GM19455 (cell line): ENCODE results near the gene FAR1.

ENCODE experiments used
- ATAC-seq: cut with Tn5 transposase; IDR thresholded peaks from one replicate; pipeline ENCODE4 v1.9.1; 2021; ENCODE audit not compliant: unreplicated experiment

FAR1 gene

GRCh38 chr11:13669544-13670488 lies 1.3 kb downstream of the FAR1 start:
- ATAC-seq, result no peak

- ATAC-seq, result no peak
Measured at GRCh38 chr11:13672576-13673210, 4.2 kb downstream of the FAR1 start.

- no peak for ATAC-seq
Measured at GRCh38 chr11:13674799-13675509, 6.5 kb downstream of the FAR1 start.

GRCh38 chr11:13676576-13676975 lies 8.1 kb downstream of the FAR1 start:
- ATAC-seq, result no peak

- ATAC-seq, result no peak
Measured at GRCh38 chr11:13679768-13680167, 11.3 kb downstream of the FAR1 start.

GRCh38 chr11:13680501-13681264 lies 12.2 kb downstream of the FAR1 start:
- peak; percentile 81 for ATAC-seq

- no peak for ATAC-seq
Measured at GRCh38 chr11:13681446-13681845, 13.0 kb downstream of the FAR1 start.

GRCh38 chr11:13682212-13682611 lies 13.7 kb downstream of the FAR1 start:
- ATAC-seq, result no peak

- ATAC-seq, result no peak
Measured at GRCh38 chr11:13685461-13686108, 17.1 kb downstream of the FAR1 start.

GRCh38 chr11:13686776-13687175 lies 18.3 kb downstream of the FAR1 start:
- ATAC-seq, result no peak

GRCh38 chr11:13687271-13687670 lies 18.8 kb downstream of the FAR1 start:
- no peak for ATAC-seq

GRCh38 chr11:13691286-13691899 lies 22.9 kb downstream of the FAR1 start:
- ATAC-seq, result no peak

- ATAC-seq, result no peak
Measured at GRCh38 chr11:13692172-13692571, 23.7 kb downstream of the FAR1 start.

- no peak for ATAC-seq
Measured at GRCh38 chr11:13694115-13694514, 25.6 kb downstream of the FAR1 start.

- ATAC-seq, result no peak
Measured at GRCh38 chr11:13695886-13696285, 27.4 kb downstream of the FAR1 start.

- no peak for ATAC-seq
Measured at GRCh38 chr11:13697710-13698109, 29.2 kb downstream of the FAR1 start.

GRCh38 chr11:13698132-13698531 lies 29.7 kb downstream of the FAR1 start:
- no peak for ATAC-seq

GRCh38 chr11:13699041-13699440 lies 30.6 kb downstream of the FAR1 start:
- ATAC-seq, result no peak

- ATAC-seq, result no peak
Measured at GRCh38 chr11:13699870-13700269, 31.4 kb downstream of the FAR1 start.

GRCh38 chr11:13701506-13701905 lies 33.0 kb downstream of the FAR1 start:
- ATAC-seq, result no peak
